ENCODE data around the gene CDH1.

DNA sequence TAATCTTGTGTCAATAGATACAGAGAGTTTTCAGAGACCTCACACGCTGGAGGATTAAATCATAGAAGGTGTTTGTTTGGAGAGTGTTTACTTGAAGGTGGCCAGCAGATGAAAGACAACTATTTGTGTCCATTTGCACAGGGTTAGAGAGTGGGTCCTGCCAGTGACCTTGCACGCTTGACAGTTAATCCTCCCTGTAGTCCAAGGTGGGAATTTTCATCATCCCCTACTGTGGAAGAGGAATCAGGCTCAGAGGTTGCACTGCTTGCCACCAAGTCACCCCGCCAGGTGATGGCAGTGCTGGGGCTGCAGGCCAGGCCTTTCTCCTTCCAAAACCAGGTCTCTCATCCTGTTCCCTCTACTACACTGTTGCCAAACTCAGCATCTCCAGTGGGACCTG lies 12.3 kb downstream of the CDH1 start:
- TF ChIP-seq, protein P1, sequence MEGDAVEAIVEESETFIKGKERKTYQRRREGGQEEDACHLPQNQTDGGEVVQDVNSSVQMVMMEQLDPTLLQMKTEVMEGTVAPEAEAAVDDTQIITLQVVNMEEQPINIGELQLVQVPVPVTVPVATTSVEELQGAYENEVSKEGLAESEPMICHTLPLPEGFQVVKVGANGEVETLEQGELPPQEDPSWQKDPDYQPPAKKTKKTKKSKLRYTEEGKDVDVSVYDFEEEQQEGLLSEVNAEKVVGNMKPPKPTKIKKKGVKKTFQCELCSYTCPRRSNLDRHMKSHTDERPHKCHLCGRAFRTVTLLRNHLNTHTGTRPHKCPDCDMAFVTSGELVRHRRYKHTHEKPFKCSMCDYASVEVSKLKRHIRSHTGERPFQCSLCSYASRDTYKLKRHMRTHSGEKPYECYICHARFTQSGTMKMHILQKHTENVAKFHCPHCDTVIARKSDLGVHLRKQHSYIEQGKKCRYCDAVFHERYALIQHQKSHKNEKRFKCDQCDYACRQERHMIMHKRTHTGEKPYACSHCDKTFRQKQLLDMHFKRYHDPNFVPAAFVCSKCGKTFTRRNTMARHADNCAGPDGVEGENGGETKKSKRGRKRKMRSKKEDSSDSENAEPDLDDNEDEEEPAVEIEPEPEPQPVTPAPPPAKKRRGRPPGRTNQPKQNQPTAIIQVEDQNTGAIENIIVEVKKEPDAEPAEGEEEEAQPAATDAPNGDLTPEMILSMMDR (IDR thresholded peaks at IDR 0.05): no peak
- no peak for TF ChIP-seq POLR2A (IDR thresholded peaks at IDR 0.05)
